ENCODE measurements around the gene ARL15. TPM values are rescaled to one million over a fixed set of nuclear protein-coding genes. Genes with fewer than 3 reads are reported as not detected.

ARL15 gene
- total and polyA plus RNA-seq, 2 of the 8 experiments (the other 6 are each of a cell fraction or from before 2014, with no cell fraction given): 9.9 to 21.2 TPM

GRCh38 chr5:53936481-53937352 lies 373.7 kb downstream of the ARL15 start:
- Histone ChIP-seq H3K18ac (ENCODE audit: extremely low read depth, low read length) (no peak overlapping the region), H3K4ac (replicated peaks; ENCODE audit: insufficient read length, low read depth, low read length) (no peak overlapping the region), H2AFZ (ENCODE audit: low read length) (no peak overlapping the region), H3K4me3 (ENCODE audit: extremely low read depth in 1 of 4, insufficient read depth in 2 of 4, low read depth in 3 of 4, low read length in 4 of 4) (no peak overlapping the region), H2BK5ac (ENCODE audit: low read depth, low read length) (no peak overlapping the region), H2BK120ac (replicated peaks; ENCODE audit: low read depth, low read length) (no peak overlapping the region), H3K23ac (ENCODE audit: insufficient read length) (no peak overlapping the region), H4K8ac (ENCODE audit: extremely low read depth, insufficient read depth, low read length) (no peak overlapping the region), H3K56ac (replicated peaks; ENCODE audit: insufficient read length, low read depth, low read length) (no peak overlapping the region), H2BK15ac (ENCODE audit: low read length) (no peak overlapping the region), H3K27ac (ENCODE audit: low read depth, low read length) (no peak overlapping the region), H3K27me3 (replicated peaks in 1 of 4; ENCODE audit: control insufficient read depth in 3 of 4, extremely low read depth in 1 of 4, insufficient read depth in 3 of 4, low read length in 3 of 4) (no peaks in the 10 kb centered on the region), H4K91ac (replicated peaks; ENCODE audit: insufficient read length, low read length) (no peak overlapping the region), H3K79me1 (ENCODE audit: low read depth, low read length) (no peaks in the 10 kb centered on the region), H2BK12ac (ENCODE audit: low read depth, low read length) (no peak overlapping the region), H3K9ac (replicated peaks in 1 of 4; ENCODE audit: extremely low read depth in 1 of 4, low read depth in 3 of 4, low read length in 3 of 4) (no peak overlapping the region), H3K9me3 (ENCODE audit: insufficient read depth in 2 of 2, low read depth in 1 of 2, low read length in 1 of 2) (no peaks in the 10 kb centered on the region), H3K23me2 (ENCODE audit: low read depth, low read length) (no peaks in the 10 kb centered on the region), H3K79me2 (ENCODE audit: control insufficient read depth in 1 of 2, insufficient read depth in 2 of 2, low read length in 2 of 2) (no peaks in the 10 kb centered on the region), H2AK5ac (ENCODE audit: low read depth, low read length) (0 out of 2 replicates have a peak overlapping the region, but pooled peaks have one; percentile 10), H2BK20ac (ENCODE audit: low read length) (no peak overlapping the region), H3K14ac (ENCODE audit: insufficient read length) (no peak overlapping the region), H4K20me1 (replicated peaks in 1 of 2; ENCODE audit: control insufficient read depth in 1 of 2, insufficient read depth in 2 of 2, low read length in 2 of 2) (no peaks in the 10 kb centered on the region), H3K4me2 (ENCODE audit: insufficient read depth in 1 of 2, low read depth in 2 of 2, low read length in 2 of 2) (no peak overlapping the region), H4K5ac (ENCODE audit: insufficient read length, low read depth, low read length) (no peak overlapping the region), H3K4me1 (replicated peaks in 1 of 4; ENCODE audit: control insufficient read depth in 3 of 4, insufficient read depth in 4 of 4, low read length in 3 of 4) (peaks cover 0 to 4% (median 2%) of the 10 kb centered on the region in 4 experiments; a peak in 3 of 7 replicates), H3K36me3 (ENCODE audit: control insufficient read depth in 2 of 4, insufficient read depth in 4 of 4, low read length in 3 of 4) (no peaks in the 10 kb centered on the region)
- ChIA-PET CTCF (ENCODE audit: partially characterized antibody) (no interaction called here), POLR2A (ENCODE audit: partially characterized antibody) (interaction anchor here (0.8 kb wide), 1 partner anchor 375 kb away, joined by 5 read pairs; no protein-coding TSS in a partner anchor)
- WGBS, 2 experiments (ENCODE audit: extremely low coverage in 1 of 2, insufficient coverage in 1 of 2, insufficient read length in 1 of 2, insufficient replicate concordance in 2 of 2, low coverage in 1 of 2, low lambda C conversion rate in 2 of 2, missing lambda C conversion rate in 1 of 2): 91% methylated on average over 7 of the region's 7 CpGs; no CpG with 5 or more reads in 1 of the 2 experiments
- no peak for DNase-seq (ENCODE audit: low read depth in 1 of 2, low spot score in 2 of 2)
- no peak for TF ChIP-seq POLR2AphosphoS5 (IDR thresholded peaks at IDR 0.05; ENCODE audit: low read depth, low read length)
- TF ChIP-seq TBP (IDR thresholded peaks at IDR 0.05; ENCODE audit: low read depth, low read length): no peak
- TF ChIP-seq CTCF (IDR thresholded peaks at IDR 0.05; ENCODE audit: control extremely low read depth in 1 of 3, insufficient read depth in 1 of 3, low read depth in 1 of 3, low read length in 3 of 3): no peak
- no peak for TF ChIP-seq SP2 (IDR thresholded peaks at IDR 0.05; ENCODE audit: low read length)
- TF ChIP-seq SIN3A (conservative IDR thresholded peaks at IDR 0.05 in 1 of 2, IDR thresholded peaks at IDR 0.05 in 1 of 2; ENCODE audit: low read depth in 1 of 2, low read length in 2 of 2): no peak
- TF ChIP-seq JUN (IDR thresholded peaks at IDR 0.05; ENCODE audit: low read depth, low read length): no peak
- no peak for TF ChIP-seq CTBP2 (IDR thresholded peaks at IDR 0.05; ENCODE audit: borderline replicate concordance, insufficient read depth, insufficient read length, low read length)
- TF ChIP-seq CHD1 (IDR thresholded peaks at IDR 0.05; ENCODE audit: low read depth, low read length): no peak
- no peak for TF ChIP-seq YY1 (IDR thresholded peaks at IDR 0.05; ENCODE audit: low read depth, low read length)
- TF ChIP-seq JUND (IDR thresholded peaks at IDR 0.05; ENCODE audit: low read length): no peak
- FAIRE-seq: no peak

Data from H1 (cell line).